OCI-LY3 (cell line): ENCODE results near the gene RBMS3.
A peak's percentile ranks its signal among the peaks of the same experiment; 100 is the strongest.

Experiments
- EZH2phosphoT487 ChIP-seq: fragments of 200-600 bp; shearing (Covaris generic); IDR thresholded peaks from 2 replicates; pipeline ENCODE4 v1.6.1; 2018; ENCODE audit warnings: antibody characterized with exemption, mixed run types, low read depth
- TF ChIP-seq, protein P1 (sequence below): fragments of 200-600, 300-600 bp; sonication (generic); IDR thresholded peaks from 2 replicates; pipeline ENCODE4 v1.5.1; 2014; ENCODE audit warnings: antibody characterized with exemption, low read length, low read depth

- TF ChIP-seq, protein P1, sequence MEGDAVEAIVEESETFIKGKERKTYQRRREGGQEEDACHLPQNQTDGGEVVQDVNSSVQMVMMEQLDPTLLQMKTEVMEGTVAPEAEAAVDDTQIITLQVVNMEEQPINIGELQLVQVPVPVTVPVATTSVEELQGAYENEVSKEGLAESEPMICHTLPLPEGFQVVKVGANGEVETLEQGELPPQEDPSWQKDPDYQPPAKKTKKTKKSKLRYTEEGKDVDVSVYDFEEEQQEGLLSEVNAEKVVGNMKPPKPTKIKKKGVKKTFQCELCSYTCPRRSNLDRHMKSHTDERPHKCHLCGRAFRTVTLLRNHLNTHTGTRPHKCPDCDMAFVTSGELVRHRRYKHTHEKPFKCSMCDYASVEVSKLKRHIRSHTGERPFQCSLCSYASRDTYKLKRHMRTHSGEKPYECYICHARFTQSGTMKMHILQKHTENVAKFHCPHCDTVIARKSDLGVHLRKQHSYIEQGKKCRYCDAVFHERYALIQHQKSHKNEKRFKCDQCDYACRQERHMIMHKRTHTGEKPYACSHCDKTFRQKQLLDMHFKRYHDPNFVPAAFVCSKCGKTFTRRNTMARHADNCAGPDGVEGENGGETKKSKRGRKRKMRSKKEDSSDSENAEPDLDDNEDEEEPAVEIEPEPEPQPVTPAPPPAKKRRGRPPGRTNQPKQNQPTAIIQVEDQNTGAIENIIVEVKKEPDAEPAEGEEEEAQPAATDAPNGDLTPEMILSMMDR: peak; percentile 59
- no peak; the same call in 1 of the 2 replicates for TF ChIP-seq EZH2phosphoT487
Measured at GRCh38 chr3:29280404-29281093, at the start of gene RBMS3.
